ENCODE measurements around the gene RBBP4. TPM values are rescaled to one million over a fixed set of nuclear protein-coding genes. Genes with fewer than 3 reads are reported as not detected.

The RBBP4 gene
- total RNA-seq, 1 donor from 2014 or later, result 155 TPM

DNA sequence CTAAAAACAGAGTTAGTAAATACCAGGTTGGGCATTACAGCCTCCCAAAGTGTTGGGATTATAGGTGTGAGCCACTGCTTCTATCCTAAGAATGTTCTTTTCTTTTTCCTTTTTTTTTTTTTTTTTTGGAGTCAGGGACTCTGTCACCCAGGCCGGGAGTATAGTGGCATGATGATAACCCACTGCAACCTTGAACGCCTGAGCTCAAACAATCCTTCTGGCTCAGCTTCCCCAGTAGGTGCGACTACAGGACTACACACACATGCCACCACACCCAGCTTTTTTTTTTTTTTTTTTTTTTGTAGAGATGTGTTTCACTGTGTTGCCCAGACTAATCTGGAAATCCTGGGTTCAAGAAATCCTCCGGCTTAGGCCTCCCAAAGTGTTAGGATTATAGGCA is 6.6 kb upstream of the RBBP4 start:
- Mint-ChIP-seq H3K36me3 (ENCODE audit: low read depth) (no peaks in the 10 kb centered on the region), H3K4me1 (ENCODE audit: low read depth) (peaks cover 18% of the 10 kb centered on the region), H3K9me3 (ENCODE audit: low read depth) (no peaks in the 10 kb centered on the region), H3K4me3 (ENCODE audit: unreplicated experiment) (no peak overlapping the region), H3K27ac (ENCODE audit: unreplicated experiment) (no peak overlapping the region), H3K27me3 (ENCODE audit: low read depth) (no peaks in the 10 kb centered on the region)
- DNase-seq (ENCODE audit: low spot score), result no peak
- TF ChIP-seq, protein P1, sequence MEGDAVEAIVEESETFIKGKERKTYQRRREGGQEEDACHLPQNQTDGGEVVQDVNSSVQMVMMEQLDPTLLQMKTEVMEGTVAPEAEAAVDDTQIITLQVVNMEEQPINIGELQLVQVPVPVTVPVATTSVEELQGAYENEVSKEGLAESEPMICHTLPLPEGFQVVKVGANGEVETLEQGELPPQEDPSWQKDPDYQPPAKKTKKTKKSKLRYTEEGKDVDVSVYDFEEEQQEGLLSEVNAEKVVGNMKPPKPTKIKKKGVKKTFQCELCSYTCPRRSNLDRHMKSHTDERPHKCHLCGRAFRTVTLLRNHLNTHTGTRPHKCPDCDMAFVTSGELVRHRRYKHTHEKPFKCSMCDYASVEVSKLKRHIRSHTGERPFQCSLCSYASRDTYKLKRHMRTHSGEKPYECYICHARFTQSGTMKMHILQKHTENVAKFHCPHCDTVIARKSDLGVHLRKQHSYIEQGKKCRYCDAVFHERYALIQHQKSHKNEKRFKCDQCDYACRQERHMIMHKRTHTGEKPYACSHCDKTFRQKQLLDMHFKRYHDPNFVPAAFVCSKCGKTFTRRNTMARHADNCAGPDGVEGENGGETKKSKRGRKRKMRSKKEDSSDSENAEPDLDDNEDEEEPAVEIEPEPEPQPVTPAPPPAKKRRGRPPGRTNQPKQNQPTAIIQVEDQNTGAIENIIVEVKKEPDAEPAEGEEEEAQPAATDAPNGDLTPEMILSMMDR (IDR thresholded peaks at IDR 0.05), result no peak

DNA sequence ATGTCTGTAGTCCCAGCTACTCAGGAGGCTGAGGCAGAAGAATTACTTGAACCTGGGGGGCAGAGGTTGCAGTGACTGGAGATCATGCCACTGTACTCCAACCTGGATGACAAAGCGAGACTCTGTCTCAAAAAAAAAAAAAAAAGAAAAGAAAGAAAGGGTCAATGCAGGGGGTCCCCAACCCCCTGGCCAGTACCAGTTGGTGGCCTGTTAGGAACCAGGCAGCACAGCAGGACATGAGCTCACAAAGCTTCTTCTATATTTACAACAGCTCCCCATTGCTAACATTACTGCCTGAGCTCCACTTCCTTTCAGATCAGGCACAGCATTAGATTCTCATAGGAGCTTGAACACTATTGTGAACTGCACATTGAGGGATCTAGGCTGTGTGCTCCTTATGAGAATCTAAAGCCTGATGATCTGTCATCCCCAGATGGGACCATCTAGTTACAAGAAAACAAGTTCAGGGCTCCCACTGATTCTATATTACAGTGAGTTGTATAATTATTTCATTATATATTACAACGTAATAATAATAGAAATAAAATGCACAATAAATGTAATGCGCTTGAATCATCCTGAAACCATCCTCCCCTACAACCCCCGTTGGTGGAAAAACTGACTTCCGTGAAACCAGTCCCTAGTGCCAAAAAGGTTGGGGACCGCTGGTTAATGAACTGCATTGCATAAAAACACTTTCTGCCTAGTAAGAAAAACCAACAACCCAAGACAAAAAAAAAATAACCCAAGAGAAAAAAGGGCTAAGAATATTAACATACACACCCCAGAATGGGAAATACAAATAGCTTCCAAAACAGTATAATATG is 3.5 kb upstream of the RBBP4 start:
- no peaks in the 10 kb centered on the region for H3K9me3 Mint-ChIP-seq (ENCODE audit: low read depth)
- H3K36me3 Mint-ChIP-seq (ENCODE audit: low read depth), result no peaks in the 10 kb centered on the region
- no peaks in the 10 kb centered on the region for H3K27me3 Mint-ChIP-seq (ENCODE audit: low read depth)
- peak overlapping the region; percentile 3 for H3K27ac Mint-ChIP-seq (ENCODE audit: unreplicated experiment)
- H3K4me1 Mint-ChIP-seq (ENCODE audit: low read depth), result peaks cover 29% of the 10 kb centered on the region
- TF ChIP-seq, protein P1 (IDR thresholded peaks at IDR 0.05), result no peak
- DNase-seq (ENCODE audit: low spot score), result no peak
- no peak overlapping the region for H3K4me3 Mint-ChIP-seq (ENCODE audit: unreplicated experiment)

DNA sequence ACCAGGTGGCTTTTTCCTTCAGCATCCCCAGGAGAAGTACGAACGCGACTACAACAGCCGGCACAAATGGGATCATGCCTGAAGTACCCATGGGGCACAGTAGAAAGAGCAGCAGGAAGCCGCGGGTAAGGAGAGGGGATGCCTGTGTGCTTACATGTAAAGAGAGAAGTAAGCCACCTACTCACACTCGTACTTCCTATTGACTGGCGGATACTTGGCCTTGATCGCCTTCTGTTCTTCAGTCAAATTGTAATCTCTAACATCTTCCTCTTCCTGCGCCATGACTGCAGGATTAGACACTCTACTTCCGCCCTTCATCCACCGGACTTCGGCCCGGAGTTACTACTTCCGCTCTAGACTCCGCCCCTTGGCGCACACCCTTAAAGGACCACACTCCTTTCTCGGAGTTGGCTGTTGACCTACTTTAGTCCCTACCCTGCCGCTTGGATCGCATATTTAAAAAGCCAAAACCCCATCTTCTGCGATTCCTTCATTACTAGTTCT is 708 bp upstream of the RBBP4 start, which contains the start of gene ZBTB8OS:
ZBTB8OS (minus strand) TSS at position 303 of the 504 bp plus-strand sequence; CDS start at position 282, 21 bp downstream.
- TF ChIP-seq, protein P1 (IDR thresholded peaks at IDR 0.05), result no peak
- H3K36me3 Mint-ChIP-seq (ENCODE audit: low read depth), result peaks cover 4% of the 10 kb centered on the region
- H3K4me1 Mint-ChIP-seq (ENCODE audit: low read depth), result peaks cover 44% of the 10 kb centered on the region
- H3K4me3 Mint-ChIP-seq (ENCODE audit: unreplicated experiment), result peak within 1 kb of the TSS; percentile 92
- no peaks in the 10 kb centered on the region for H3K27me3 Mint-ChIP-seq (ENCODE audit: low read depth)
- no peaks in the 10 kb centered on the region for H3K9me3 Mint-ChIP-seq (ENCODE audit: low read depth)
- peak within 1 kb of the TSS; percentile 99 for H3K27ac Mint-ChIP-seq (ENCODE audit: unreplicated experiment)
- peak; percentile 93 for DNase-seq (ENCODE audit: low spot score)

DNA sequence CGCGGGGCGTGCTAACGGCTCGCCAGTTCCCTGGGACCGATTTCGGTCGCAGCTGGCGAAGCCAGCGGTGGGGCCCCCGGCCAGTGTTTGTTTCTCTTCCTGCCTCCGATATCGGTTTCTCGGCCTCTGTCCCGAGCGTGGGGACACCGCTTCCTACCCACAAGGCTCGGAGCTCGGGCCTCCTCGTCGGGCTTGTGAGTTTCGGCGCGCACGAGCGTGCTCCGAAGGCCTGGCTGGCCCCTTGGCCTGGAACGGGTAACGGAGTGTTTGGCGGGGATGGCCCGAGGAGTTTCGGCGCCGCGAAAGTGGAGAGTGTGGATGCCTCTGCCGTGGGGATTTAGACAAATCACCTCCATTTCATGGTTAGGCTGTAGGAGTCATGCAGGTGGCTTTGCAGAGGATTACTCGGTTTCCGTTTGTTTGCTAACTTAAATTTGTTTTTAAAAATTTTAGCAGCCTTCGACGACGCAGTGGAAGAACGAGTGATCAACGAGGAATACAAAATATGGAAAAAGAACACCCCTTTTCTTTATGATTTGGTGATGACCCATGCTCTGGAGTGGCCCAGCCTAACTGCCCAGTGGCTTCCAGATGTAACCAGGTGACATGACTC is 559 bp downstream of the RBBP4 start:
- Mint-ChIP-seq H3K27me3 (ENCODE audit: low read depth) (no peaks in the 10 kb centered on the region), H3K27ac (ENCODE audit: unreplicated experiment) (peak overlapping the region; percentile 99), H3K4me1 (ENCODE audit: low read depth) (peaks cover 51% of the 10 kb centered on the region), H3K36me3 (ENCODE audit: low read depth) (peaks cover 11% of the 10 kb centered on the region), H3K9me3 (ENCODE audit: low read depth) (no peaks in the 10 kb centered on the region), H3K4me3 (ENCODE audit: unreplicated experiment) (peak overlapping the region; percentile 92)
- TF ChIP-seq, protein P1 (IDR thresholded peaks at IDR 0.05), result no peak
- no peak for DNase-seq (ENCODE audit: low spot score)

DNA sequence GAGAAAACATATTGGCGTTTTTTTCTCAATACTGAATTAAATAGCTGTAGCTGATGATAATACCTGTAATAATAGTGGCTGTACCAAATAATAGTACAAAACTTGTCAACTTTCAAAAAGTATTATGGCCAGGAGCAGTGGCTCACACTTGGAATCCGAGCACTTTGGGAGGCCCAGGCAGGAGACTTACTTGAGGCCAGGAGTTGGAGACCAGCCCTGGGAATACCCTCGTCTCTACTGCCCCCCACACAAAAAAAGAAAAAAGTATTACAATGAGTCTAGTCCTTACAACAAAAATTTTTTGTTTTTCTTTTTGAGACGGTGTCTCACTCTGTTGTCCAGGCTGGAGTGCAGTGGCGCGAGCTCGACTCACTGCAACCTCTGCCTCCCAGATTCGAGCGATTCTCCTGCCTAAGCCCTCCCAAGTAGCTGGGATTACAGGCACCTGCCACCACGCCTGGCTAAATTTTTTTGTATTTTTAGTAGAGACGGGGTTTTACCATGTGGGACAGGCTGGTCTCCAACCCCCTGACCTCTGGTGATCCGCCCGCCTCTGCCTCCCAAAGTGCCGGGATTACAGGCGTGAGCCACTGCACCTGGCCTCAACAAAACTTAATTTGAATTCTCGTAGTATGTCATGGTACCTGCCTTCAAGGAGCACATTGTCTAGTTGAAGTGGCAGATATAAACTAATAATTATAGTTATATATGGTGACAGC is 1.4 kb downstream of the RBBP4 start:
- TF ChIP-seq, protein P1 (IDR thresholded peaks at IDR 0.05), result no peak
- H3K27me3 Mint-ChIP-seq (ENCODE audit: low read depth), result no peaks in the 10 kb centered on the region
- no peaks in the 10 kb centered on the region for H3K9me3 Mint-ChIP-seq (ENCODE audit: low read depth)
- H3K27ac Mint-ChIP-seq (ENCODE audit: unreplicated experiment), result peak overlapping the region; percentile 99
- H3K36me3 Mint-ChIP-seq (ENCODE audit: low read depth), result peaks cover 19% of the 10 kb centered on the region
- H3K4me1 Mint-ChIP-seq (ENCODE audit: low read depth), result peaks cover 51% of the 10 kb centered on the region
- H3K4me3 Mint-ChIP-seq (ENCODE audit: unreplicated experiment), result peak overlapping the region; percentile 92
- DNase-seq (ENCODE audit: low spot score), result peak; percentile 32
